GM19372 (cell line): ENCODE results near the gene CDC25B.
"Not testable (repeated sequence)": the region's sequence is repeated elsewhere in the genome, so short reads cannot be mapped to it uniquely, and the experiment has no call there.

Experiments used
- ATAC-seq: cut with Tn5 transposase; IDR thresholded peaks from one replicate; pipeline ENCODE4 v1.9.1; 2021; ENCODE audit warnings: mild to moderate bottlenecking, low read depth, moderate library complexity; ENCODE audit not compliant: unreplicated experiment

Gene CDC25B

GRCh38 chr20:3820901-3821727 lies 25.0 kb downstream of the CDC25B start:
- ATAC-seq = no peak

GRCh38 chr20:3821996-3822395 lies 25.9 kb downstream of the CDC25B start:
- no peak for ATAC-seq

- ATAC-seq = no peak
Observed at GRCh38 chr20:3823881-3824280, 27.8 kb downstream of the CDC25B start.

GRCh38 chr20:3825526-3825925 lies 29.4 kb downstream of the CDC25B start:
- no peak for ATAC-seq

- ATAC-seq = no peak
Observed at GRCh38 chr20:3826420-3826819, 30.3 kb downstream of the CDC25B start.

GRCh38 chr20:3828798-3829197 lies 32.7 kb downstream of the CDC25B start:
- no peak for ATAC-seq

- not testable (repeated sequence) for ATAC-seq
Observed at GRCh38 chr20:3829891-3830290, 33.8 kb downstream of the CDC25B start.

GRCh38 chr20:3836132-3836531 lies 40.0 kb downstream of the CDC25B start:
- no peak for ATAC-seq

- ATAC-seq = no peak
Observed at GRCh38 chr20:3839328-3839727, 43.2 kb downstream of the CDC25B start.

- not testable (repeated sequence) for ATAC-seq
Observed at GRCh38 chr20:3840201-3840600, 44.1 kb downstream of the CDC25B start.

- no peak for ATAC-seq
Observed at GRCh38 chr20:3842348-3842930, 46.3 kb downstream of the CDC25B start.

GRCh38 chr20:3843490-3843889 lies 47.4 kb downstream of the CDC25B start:
- no peak for ATAC-seq

- not testable (repeated sequence) for ATAC-seq
Observed at GRCh38 chr20:3843990-3844619, 48.0 kb downstream of the CDC25B start.

- ATAC-seq = no peak
Observed at GRCh38 chr20:3846378-3846739, 50.2 kb downstream of the CDC25B start.

- ATAC-seq = peak; percentile 96
Observed at GRCh38 chr20:3846740-3847428, 50.8 kb downstream of the CDC25B start, which contains the start of gene MAVS. Gene MAVS (plus strand): TSS chr20:3846834. CDS start chr20:3854625, 7,791 bp downstream.

GRCh38 chr20:3847429-3847940 lies 51.4 kb downstream of the CDC25B start:
- no peak for ATAC-seq

- ATAC-seq = no peak
Observed at GRCh38 chr20:3848565-3848964, 52.5 kb downstream of the CDC25B start.

- ATAC-seq = no peak
Observed at GRCh38 chr20:3854462-3854871, 58.4 kb downstream of the CDC25B start.
